SHP77 treated with DMSO at 0.1 percent for 48 hours (cell line): Measurements from ENCODE around the gene VEGFA.

Source experiments
- DNase-seq: peaks from one replicate; lab custom pipeline; 2025; lab: John Stamatoyannopoulos, UW

The VEGFA gene

DNA sequence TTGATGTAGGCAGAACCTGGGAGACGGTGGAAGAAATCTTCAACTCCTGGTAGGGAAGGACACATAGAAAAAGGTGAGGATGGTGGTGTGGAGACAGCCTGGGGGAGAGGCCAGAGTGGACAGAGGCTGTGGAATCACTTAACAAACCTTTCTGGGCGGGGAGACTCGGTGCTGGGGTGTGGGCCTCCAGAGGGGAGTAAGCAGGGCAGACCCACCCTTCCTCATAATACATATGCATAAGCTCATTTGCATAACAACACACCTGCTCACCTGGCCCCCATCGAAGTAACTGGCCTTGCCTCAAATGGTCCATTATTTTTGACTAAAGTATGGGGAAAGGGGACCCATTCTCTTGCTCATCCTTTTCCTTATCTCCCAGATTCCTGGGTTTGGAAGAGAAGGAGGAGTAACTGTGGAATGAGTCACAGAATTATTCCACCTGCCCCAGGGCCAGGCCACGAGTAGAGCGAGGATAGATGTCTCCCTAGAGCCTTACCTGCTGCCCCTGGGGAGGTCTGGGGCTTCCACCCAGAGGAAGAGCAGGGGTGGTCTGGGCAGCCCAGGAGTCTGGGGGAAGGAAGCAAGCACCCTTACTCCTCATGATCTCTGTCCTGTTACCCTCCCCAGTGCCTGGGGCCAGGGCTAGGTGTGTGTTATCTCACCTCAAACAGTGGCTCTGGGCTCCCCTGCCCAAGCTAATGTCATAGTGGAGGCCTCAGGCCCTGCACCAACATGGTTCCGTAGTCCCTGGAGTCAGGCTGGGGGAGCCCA lies 10.7 kb upstream of the VEGFA start:
- DNase-seq: no peak

DNA sequence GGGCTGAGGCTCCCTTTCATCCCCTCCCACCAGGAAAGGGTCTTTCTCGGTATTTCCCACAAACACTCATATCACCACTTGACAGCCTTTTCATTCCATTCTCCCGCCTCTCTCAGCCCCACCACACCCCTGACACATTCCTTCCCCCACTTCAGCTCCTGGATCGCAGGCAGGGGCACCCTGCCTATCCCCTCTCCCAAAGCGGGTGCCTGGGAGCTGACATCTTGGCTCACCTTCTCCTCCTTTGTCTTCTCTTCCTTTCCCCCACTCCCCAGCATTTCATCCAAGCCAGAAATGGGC lies 10.2 kb upstream of the VEGFA start:
- DNase-seq: no peak

DNA sequence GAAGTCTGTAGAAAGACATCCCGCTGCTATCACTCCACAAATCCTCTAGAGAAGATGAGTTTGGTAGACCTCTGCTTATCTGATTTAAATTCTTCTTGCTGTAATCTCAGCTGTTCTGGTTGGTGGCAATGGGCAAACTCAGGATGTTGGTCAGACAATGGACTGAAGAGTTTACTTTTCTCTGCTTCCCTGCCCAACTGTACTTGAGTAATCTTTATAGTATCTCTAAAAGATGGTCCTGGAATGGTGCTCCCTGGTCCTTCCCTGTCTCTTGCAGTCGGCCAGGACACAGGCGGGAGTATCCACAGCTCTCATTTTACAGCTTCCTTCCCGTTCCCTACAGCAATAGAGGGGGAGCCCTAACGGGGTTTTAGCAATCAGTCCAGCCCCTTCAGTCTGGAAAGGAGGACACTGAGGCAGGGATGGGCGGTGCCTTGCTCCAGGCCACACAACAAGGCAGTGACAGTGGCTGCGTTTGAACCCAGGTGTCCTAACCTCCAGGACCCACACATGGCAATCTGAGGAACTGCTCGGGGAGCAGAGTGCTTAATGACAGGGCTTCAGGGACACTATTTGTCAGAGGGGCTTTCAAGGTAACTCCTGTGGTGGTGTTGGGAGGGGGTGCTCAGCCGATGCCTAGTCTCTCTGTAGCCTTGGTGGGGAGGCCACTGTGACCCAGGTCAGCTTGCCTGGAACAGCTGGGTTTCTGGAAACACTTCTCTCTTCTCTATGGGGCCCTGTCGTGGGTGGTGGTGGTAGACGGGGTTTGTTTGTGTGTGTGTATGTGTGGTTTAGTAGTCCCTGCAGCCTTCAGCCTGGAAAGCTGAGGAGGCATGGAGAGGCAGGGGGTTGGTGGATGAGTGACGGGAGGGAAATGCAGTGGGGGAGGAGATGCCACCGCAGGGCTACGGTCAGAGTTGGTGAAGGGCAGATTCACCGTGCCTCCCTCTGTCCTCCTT lies 9.5 kb upstream of the VEGFA start:
- no peak for DNase-seq

GRCh38 chr6:43761666-43762409 lies 8.2 kb upstream of the VEGFA start:
- DNase-seq: no peak

- no peak for DNase-seq
These were observed 7.6 kb upstream of the VEGFA start for GRCh38 chr6:43762410-43762768.

- no peak for DNase-seq
These were observed 6.9 kb upstream of the VEGFA start for GRCh38 chr6:43762966-43763695.

DNA sequence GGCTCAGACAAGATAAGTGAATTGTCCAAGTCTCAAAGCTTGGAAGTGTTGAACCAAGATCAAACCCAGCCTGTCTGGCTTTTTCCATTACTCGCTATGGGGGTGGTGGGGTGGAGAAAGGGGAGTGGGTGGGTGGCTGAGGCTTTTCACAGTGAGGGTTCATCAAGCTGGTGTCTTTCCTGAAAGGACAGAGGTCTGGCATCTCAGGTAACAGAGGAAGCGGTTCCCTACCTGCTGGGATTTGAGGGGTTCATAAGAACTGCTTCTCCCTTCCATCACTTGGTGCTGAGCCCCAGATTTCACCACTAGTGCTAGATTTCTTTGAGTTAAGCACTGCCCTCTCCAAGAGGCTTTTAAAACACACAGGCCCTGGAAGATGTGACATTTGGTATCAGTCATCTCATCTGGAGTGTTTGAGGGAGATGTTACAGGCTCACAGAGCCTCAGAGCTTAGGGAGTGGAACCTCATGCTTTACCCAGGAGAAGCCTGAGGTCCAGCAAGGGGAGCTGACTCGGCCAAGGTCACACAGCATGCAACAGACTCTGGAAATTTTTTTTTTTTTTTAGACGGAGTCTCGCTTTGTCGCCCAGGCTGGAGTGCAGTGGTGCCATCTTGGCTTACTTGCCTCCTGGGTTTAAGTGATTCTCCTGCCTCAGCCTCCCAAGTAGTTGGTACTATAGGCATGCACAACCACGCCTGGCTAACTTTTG lies 6.0 kb upstream of the VEGFA start:
- DNase-seq: no peak

GRCh38 chr6:43764772-43765171 lies 5.2 kb upstream of the VEGFA start:
- no peak for DNase-seq

- no peak for DNase-seq
These were observed 4.1 kb upstream of the VEGFA start for GRCh38 chr6:43765776-43766499.

GRCh38 chr6:43766500-43766853 lies 3.5 kb upstream of the VEGFA start:
- DNase-seq: no peak

- DNase-seq: no peak
These were observed 3.0 kb upstream of the VEGFA start for GRCh38 chr6:43766964-43767461.

DNA sequence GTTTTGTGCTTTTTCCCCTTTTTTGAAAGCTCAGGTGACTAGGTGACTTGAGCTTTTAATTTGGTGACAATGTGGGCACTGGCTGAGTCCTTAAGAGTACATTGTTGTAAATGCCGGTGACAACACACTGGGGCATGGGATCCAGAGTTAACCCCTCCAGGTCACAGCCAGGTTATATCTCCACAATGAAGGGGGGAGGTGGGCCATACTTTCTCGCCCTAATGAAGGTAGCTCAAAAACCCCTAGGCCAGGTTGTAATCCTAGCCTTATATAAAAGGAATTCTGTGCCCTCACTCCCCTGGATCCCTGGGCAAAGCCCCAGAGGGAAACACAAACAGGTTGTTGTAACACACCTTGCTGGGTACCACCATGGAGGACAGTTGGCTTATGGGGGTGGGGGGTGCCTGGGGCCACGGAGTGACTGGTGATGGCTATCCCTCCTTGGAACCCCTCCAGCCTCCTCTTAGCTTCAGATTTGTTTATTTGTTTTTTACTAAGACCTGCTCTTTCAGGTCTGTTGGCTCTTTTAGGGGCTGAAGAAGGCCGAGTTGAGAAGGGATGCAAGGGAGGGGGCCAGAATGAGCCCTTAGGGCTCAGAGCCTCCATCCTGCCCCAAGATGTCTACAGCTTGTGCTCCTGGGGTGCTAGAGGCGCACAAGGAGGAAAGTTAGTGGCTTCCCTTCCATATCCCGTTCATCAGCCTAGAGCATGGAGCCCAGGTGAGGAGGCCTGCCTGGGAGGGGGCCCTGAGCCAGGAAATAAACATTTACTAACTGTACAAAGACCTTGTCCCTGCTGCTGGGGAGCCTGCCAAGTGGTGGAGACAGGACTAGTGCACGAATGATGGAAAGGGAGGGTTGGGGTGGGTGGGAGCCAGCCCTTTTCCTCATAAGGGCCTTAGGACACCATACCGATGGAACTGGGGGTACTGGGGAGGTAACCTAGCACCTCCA lies 2.2 kb upstream of the VEGFA start:
- no peak for DNase-seq

DNA sequence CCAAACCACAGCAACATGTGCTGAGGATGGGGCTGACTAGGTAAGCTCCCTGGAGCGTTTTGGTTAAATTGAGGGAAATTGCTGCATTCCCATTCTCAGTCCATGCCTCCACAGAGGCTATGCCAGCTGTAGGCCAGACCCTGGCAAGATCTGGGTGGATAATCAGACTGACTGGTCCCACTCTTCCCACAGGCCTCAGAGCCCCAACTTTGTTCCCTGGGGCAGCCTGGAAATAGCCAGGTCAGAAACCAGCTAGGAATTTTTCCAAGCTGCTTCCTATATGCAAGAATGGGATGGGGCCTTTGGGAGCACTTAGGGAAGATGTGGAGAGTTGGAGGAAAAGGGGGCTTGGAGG lies 1.5 kb upstream of the VEGFA start:
- DNase-seq: no peak

GRCh38 chr6:43768983-43769525 lies 957 bp upstream of the VEGFA start:
- no peak for DNase-seq

DNA sequence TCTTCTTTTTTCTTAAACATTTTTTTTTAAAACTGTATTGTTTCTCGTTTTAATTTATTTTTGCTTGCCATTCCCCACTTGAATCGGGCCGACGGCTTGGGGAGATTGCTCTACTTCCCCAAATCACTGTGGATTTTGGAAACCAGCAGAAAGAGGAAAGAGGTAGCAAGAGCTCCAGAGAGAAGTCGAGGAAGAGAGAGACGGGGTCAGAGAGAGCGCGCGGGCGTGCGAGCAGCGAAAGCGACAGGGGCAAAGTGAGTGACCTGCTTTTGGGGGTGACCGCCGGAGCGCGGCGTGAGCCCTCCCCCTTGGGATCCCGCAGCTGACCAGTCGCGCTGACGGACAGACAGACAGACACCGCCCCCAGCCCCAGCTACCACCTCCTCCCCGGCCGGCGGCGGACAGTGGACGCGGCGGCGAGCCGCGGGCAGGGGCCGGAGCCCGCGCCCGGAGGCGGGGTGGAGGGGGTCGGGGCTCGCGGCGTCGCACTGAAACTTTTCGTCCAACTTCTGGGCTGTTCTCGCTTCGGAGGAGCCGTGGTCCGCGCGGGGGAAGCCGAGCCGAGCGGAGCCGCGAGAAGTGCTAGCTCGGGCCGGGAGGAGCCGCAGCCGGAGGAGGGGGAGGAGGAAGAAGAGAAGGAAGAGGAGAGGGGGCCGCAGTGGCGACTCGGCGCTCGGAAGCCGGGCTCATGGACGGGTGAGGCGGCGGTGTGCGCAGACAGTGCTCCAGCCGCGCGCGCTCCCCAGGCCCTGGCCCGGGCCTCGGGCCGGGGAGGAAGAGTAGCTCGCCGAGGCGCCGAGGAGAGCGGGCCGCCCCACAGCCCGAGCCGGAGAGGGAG lies 580 bp downstream of the VEGFA start:
- DNase-seq: no peak

DNA sequence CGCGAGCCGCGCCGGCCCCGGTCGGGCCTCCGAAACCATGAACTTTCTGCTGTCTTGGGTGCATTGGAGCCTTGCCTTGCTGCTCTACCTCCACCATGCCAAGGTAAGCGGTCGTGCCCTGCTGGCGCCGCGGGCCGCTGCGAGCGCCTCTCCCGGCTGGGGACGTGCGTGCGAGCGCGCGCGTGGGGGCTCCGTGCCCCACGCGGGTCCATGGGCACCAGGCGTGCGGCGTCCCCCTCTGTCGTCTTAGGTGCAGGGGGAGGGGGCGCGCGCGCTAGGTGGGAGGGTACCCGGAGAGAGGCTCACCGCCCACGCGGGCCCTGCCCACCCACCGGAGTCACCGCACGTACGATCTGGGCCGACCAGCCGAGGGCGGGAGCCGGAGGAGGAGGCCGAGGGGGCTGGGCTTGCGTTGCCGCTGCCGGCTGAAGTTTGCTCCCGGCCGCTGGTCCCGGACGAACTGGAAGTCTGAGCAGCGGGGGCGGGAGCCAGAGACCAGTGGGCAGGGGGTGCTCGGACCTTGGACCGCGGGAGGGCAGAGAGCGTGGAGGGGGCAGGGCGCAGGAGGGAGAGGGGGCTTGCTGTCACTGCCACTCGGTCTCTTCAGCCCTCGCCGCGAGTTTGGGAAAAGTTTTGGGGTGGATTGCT lies 1.3 kb downstream of the VEGFA start:
- no peak for DNase-seq

DNA sequence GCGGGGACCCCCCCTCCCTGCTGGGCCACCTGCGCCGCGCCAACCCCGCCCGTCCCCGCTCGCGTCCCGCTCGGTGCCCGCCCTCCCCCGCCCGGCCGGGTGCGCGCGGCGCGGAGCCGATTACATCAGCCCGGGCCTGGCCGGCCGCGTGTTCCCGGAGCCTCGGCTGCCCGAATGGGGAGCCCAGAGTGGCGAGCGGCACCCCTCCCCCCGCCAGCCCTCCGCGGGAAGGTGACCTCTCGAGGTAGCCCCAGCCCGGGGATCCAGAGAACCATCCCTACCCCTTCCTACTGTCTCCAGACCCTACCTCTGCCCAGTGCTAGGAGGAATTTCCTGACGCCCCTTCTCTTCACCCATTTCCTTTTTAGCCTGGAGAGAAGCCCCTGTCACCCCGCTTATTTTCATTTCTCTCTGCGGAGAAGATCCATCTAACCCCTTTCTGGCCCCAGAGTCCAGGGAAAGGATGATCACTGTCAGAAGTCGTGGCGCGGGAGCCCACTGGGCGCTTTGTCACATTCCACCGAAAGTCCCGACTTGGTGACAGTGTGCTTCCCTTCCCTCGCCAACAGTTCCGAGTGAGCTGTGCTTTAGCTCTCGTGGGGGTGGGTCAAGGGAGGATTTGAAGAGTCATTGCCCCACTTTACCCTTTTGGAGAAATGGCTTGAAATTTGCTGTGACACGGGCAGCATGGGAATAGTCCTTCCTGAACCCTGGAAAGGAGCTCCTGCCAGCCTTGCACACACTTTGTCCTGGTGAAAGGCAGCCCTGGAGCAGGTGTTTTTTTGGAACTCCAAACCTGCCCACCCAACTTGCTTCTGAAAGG lies 2.1 kb downstream of the VEGFA start:
- DNase-seq: no peak
